ENCODE results near the gene ATXN7L3B. TPM values are rescaled to one million over a fixed set of nuclear protein-coding genes. Genes with fewer than 3 reads are reported as not detected.
"Not testable (repeated sequence)": the region's sequence is repeated elsewhere in the genome, so short reads cannot be mapped to it uniquely, and the experiment has no call there.

Gene ATXN7L3B
- total RNA-seq, 2 donors from 2014 or later, result 28.2 to 37.3 TPM

DNA sequence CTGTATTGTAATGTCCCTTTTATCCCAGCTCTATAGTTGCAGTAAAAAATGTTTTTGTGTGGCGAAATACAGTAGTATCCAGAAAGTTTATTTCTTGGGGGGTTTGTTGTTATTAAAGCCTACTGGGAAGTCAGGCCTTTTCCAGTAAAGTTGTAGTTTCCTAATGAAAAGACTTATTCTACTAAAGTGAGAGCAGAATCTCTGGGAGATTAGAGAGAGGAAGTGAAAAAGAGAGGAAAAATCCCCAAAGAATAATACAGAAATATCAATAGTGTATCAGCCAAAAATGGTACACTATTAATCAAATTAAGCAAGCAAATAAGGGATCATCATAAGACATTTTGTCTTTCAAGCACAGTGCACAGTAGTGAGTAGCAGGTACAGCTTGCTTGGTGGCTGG lies 46.3 kb upstream of the ATXN7L3B start:
- 34% methylated on average over 1 of the region's 1 CpG for WGBS

GRCh38 chr12:74499192-74499591 lies 38.4 kb upstream of the ATXN7L3B start:
- Histone ChIP-seq H3K4me3 (no peak overlapping the region), H3K36me3 (no peaks in the 10 kb centered on the region), H3K27me3 (replicated peaks; ENCODE audit: insufficient read depth) (no peaks in the 10 kb centered on the region), H3K9me3 (no peaks in the 10 kb centered on the region), H3K4me1 (replicated peaks) (no peaks in the 10 kb centered on the region), H3K27ac (no peak overlapping the region)
- no peak for TF ChIP-seq POLR2AphosphoS5 (IDR thresholded peaks at IDR 0.05)
- TF ChIP-seq POLR2A (IDR thresholded peaks at IDR 0.05), result no peak
- no peak for TF ChIP-seq CTCF (IDR thresholded peaks at IDR 0.05)
- intact Hi-C loops (cut with DNase I), result no loop called here
- no peak for DNase-seq (ENCODE audit: low spot score)
- 72% methylated on average over 1 of the region's 1 CpG for WGBS

More for the DNA sequence above, 46.3 kb upstream of the ATXN7L3B start:
- H3K27ac ChIP-seq, result no peak overlapping the region
- no peak for DNase-seq (ENCODE audit: low spot score)
- no peaks in the 10 kb centered on the region for H3K36me3 ChIP-seq
- H3K27me3 ChIP-seq (replicated peaks; ENCODE audit: insufficient read depth), result no peaks in the 10 kb centered on the region
- H3K4me1 ChIP-seq (replicated peaks), result no peaks in the 10 kb centered on the region
- TF ChIP-seq POLR2A (IDR thresholded peaks at IDR 0.05) (no peak), CTCF (IDR thresholded peaks at IDR 0.05) (no peak), POLR2AphosphoS5 (IDR thresholded peaks at IDR 0.05) (no peak)
- H3K4me3 ChIP-seq, result no peak overlapping the region
- no peaks in the 10 kb centered on the region for H3K9me3 ChIP-seq
- intact Hi-C loops (cut with DNase I), result no loop called here

GRCh38 chr12:74508873-74509657 lies 28.6 kb upstream of the ATXN7L3B start:
- H3K36me3 ChIP-seq; H3K4me3 ChIP-seq; H3K27ac ChIP-seq; H3K9me3 ChIP-seq; H3K27me3 ChIP-seq (replicated peaks; ENCODE audit: insufficient read depth); DNase-seq (ENCODE audit: low spot score); H3K4me1 ChIP-seq (replicated peaks); intact Hi-C loops (cut with DNase I): not testable (repeated sequence)
- 90% methylated on average over 25 of the region's 31 CpGs for WGBS

DNA sequence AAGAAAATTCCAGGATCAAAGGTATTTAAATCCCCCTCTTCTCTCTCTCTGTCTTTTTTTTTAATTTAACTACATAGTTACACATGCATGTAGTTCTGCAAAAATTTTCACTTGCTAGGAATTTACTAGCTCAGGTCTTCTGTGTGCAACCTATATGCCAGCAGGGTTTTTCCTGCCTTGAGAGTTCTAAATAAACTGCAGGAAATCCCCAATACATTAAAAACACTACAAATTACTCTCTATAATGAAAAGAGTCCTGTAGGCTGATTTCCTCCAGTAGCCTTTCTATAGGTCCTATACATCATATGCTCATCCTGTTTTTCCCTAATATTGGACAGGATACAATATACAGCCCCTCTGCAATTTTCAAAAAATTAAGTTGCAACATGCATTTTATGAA lies 27.7 kb upstream of the ATXN7L3B start:
- no peak for DNase-seq (ENCODE audit: low spot score)
- no peaks in the 10 kb centered on the region for H3K36me3 ChIP-seq
- no peaks in the 10 kb centered on the region for H3K27me3 ChIP-seq (replicated peaks; ENCODE audit: insufficient read depth)
- H3K4me3 ChIP-seq, result no peak overlapping the region
- no peaks in the 10 kb centered on the region for H3K9me3 ChIP-seq
- no peak for TF ChIP-seq CTCF (IDR thresholded peaks at IDR 0.05)
- H3K4me1 ChIP-seq (replicated peaks), result no peaks in the 10 kb centered on the region
- H3K27ac ChIP-seq, result no peak overlapping the region
- intact Hi-C loops (cut with DNase I), result no loop called here

DNA sequence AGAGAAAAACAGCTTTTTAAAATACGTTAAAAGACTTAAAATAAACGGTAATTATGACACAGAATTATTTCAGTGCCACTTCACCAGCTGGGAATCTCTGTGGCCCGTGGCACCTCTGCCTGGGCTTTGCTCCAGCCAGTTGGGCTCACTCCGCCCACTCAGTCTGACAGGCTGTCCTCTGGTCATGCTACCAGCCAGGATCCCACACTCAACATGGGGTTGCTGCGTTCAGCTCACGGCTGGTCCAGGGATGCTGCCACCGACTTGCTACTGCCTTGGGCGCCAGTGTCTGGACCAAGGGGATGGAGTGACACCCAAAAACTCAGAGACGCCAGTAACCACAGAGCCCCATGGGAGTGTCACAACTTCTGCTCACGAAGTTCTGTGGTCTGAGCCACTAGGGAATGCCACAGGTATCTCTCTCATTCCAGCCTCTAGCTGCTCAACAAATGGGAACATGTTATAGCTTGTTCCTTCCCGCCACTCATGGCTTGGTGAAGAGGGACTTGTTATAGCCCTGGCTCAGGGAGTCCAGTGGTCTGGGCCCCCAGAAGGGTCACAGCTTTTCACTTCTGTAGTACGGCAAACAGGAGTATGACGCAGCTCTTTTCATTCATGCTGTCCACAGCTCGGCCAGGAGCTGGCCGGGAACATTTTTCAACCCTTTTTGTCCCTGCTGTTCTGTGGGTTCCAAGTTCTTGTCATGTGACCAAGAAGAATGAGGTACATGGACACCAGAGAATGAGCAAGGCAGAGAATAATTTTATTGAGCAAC lies 23.4 kb upstream of the ATXN7L3B start:
- H3K36me3 ChIP-seq, result no peaks in the 10 kb centered on the region
- no peak overlapping the region for H3K4me3 ChIP-seq
- TF ChIP-seq CTCF (IDR thresholded peaks at IDR 0.05), result no peak
- TF ChIP-seq POLR2A (IDR thresholded peaks at IDR 0.05), result no peak
- TF ChIP-seq POLR2AphosphoS5 (IDR thresholded peaks at IDR 0.05), result no peak
- intact Hi-C loops (cut with DNase I), result no loop called here
- no peak for DNase-seq (ENCODE audit: low spot score)
- 83% methylated on average over 15 of the region's 15 CpGs for WGBS
- no peaks in the 10 kb centered on the region for H3K4me1 ChIP-seq (replicated peaks)
- no peaks in the 10 kb centered on the region for H3K27me3 ChIP-seq (replicated peaks; ENCODE audit: insufficient read depth)
- H3K27ac ChIP-seq, result no peak overlapping the region
- H3K9me3 ChIP-seq, result no peaks in the 10 kb centered on the region
